GM13976 (cell line): ENCODE data around the gene EFHC1.

ENCODE experiments used
- DNase-seq: peaks from one replicate; pipeline ENCODE4 v3.0.0; 2012; ENCODE audit warnings: low spot score
- in situ Hi-C: fragments of 300-500 bp; cut with MboI; formaldehyde crosslinking; loops from one replicate; pipeline ENCODE4 v1.12.0; 2022; ENCODE audit warnings: low sequenced_read_pairs, mixed read lengths, inconsistent platforms; ENCODE audit not compliant: unreplicated experiment
- TF ChIP-seq, protein P1 (sequence below): IDR thresholded peaks from 2 replicates; pipeline ENCODE4 v1.5.1; 2012; ENCODE audit warnings: borderline replicate concordance, mild to moderate bottlenecking; ENCODE audit not compliant: insufficient read depth; ENCODE audit errors: extremely low read depth, missing control alignments, control extremely low read depth

Gene EFHC1

DNA sequence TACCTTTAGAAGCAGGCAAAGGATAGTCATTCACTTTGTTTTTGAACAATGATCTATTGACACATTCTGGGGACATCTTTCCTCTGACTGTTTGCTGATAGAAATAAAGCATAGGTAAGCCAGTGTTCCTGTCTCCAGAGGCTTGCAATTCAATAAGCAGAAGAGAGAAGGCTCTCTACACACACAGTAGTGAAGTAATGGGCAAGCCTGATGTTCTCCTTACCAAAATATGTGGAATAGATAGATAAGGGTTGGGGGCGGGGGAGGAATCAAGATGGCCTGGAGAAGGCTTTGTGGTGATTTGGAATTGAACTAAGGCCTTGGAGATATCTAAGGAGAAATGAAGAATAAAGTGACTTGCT lies 30.9 kb upstream of the EFHC1 start:
- no peak for DNase-seq
- in situ Hi-C loops = no loop called here
- TF ChIP-seq, protein P1, sequence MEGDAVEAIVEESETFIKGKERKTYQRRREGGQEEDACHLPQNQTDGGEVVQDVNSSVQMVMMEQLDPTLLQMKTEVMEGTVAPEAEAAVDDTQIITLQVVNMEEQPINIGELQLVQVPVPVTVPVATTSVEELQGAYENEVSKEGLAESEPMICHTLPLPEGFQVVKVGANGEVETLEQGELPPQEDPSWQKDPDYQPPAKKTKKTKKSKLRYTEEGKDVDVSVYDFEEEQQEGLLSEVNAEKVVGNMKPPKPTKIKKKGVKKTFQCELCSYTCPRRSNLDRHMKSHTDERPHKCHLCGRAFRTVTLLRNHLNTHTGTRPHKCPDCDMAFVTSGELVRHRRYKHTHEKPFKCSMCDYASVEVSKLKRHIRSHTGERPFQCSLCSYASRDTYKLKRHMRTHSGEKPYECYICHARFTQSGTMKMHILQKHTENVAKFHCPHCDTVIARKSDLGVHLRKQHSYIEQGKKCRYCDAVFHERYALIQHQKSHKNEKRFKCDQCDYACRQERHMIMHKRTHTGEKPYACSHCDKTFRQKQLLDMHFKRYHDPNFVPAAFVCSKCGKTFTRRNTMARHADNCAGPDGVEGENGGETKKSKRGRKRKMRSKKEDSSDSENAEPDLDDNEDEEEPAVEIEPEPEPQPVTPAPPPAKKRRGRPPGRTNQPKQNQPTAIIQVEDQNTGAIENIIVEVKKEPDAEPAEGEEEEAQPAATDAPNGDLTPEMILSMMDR = no peak

DNA sequence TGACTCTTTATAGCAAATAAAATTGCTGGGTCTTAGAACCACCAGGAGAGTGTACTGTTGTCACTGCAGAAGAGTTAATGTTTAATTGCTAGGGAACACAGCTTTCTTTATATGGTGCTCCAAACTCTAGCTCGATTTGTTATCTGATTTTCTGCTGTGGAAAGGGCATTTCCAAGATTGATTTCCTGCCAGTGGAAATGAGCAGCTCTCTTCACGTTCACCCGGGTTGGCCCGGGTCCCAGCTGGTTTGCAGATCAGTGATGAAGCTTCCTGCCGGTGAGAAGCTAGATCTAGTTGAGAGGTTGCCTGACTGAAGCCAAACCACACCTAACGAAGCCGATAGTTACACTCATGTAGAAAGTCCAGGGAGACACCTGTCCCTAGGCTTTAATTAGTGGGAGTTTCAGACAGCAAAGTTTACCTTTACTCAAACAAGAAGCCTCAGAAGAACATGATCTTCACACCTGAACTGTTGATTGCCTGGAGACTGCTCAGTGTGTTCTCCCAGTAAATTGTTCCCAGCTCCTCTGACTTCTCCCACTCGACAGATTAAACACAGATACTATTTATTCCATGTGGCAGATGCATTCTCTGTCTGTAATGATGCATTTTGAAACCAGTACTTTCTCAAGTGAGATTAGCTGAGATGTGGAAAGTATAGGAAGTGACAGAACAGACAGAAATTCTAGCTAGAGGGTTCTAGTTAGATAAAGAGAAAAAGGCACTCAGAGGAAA lies 30.3 kb upstream of the EFHC1 start:
- in situ Hi-C loops = no loop called here
- TF ChIP-seq, protein P1 = no peak
- DNase-seq = peak; percentile 58

- in situ Hi-C loops = no loop called here
- TF ChIP-seq, protein P1 = no peak
- DNase-seq = peak; percentile 53
Observed at GRCh38 chr6:52390361-52390727, 29.8 kb upstream of the EFHC1 start.

DNA sequence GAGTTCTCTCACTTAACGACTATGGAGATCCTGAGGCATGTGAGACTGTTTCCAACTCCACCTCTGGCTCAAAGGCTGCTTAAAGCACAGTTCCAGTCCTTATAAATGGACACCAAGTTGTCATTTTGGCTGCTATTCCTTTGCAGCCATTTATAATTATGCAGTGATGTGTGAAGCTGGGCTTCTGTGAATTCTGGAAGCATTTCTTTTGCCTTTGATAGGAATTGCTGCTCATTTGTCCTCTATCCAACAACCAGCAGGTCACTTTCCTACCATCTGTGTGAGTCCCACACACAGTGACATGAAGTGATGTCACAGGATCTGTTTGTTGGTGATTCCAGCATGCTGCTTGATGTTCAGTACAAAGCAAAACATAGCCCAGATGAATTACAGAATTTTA lies 28.5 kb upstream of the EFHC1 start:
- in situ Hi-C loops = no loop called here
- TF ChIP-seq, protein P1 = no peak
- no peak for DNase-seq

GRCh38 chr6:52392944-52393343 lies 27.2 kb upstream of the EFHC1 start:
- DNase-seq = no peak
- TF ChIP-seq, protein P1 = no peak
- in situ Hi-C loops = no loop called here

- TF ChIP-seq, protein P1 = no peak
- DNase-seq = no peak
- in situ Hi-C loops = no loop called here
Observed at GRCh38 chr6:52393780-52394179, 26.4 kb upstream of the EFHC1 start.

DNA sequence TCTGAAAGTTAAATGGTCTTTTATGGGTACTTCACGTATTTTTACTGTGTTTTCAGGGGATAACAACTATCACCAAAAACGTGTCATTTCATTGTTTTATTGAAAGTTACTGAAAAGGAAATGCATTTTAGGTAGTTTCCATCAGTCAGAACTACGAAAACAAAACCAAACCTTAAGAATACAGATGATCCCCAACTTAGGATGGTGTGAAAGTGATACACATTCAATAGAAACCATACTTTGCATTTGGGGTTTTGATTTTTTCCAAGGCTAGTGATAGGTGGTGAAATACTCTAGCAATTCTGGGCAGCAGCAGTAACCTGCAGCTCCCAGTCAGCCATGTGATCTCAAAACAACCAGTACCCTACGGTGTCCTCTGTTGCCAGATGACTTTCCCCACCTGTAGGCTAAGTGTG lies 25.9 kb upstream of the EFHC1 start:
- in situ Hi-C loops = no loop called here
- no peak for DNase-seq
- TF ChIP-seq, protein P1 = no peak
